H1 (cell line): ENCODE results near the gene RAET1E. TPM values are rescaled to one million over a fixed set of nuclear protein-coding genes. Genes with fewer than 3 reads are reported as not detected.

Experiments
- CTCF ChIA-PET: fragments of 300-600 bp; sonication (Branson Sonifier 250); formaldehyde crosslinking; loops from one replicate; lab custom pipeline; 2021; ENCODE audit not compliant: partially characterized antibody; lab: Charles Lee
- POLR2A ChIA-PET: fragments of 300-600 bp; sonication (Branson Sonifier 250); formaldehyde crosslinking; loops from one replicate; lab custom pipeline; 2021; ENCODE audit warnings: inconsistent platforms; ENCODE audit not compliant: partially characterized antibody; lab: Charles Lee
- DNase-seq, 2 experiments: peaks; one replicate each; pipeline versions ENCODE4 v3.0.0 to v3.0.0-alpha.2; 2010 to 2022; ENCODE audit warnings: low spot score in 2 of 2, low read depth in 1 of 2, mixed read lengths in 1 of 2
- FAIRE-seq: peaks from 2 replicates; lab custom pipeline; 2011; peaks lifted over from hg19 to GRCh38; lab: Jason Lieb, UNC
- H2AFZ ChIP-seq: 2 replicates; pipeline ENCODE4 v1.8.1; 2012; ENCODE audit warnings: low read length, inconsistent platforms
- H2AK5ac ChIP-seq: 2 replicates; pipeline ENCODE4 v1.6.1; 2013; ENCODE audit warnings: low read depth, low read length
- H2BK120ac ChIP-seq: replicated peaks from 2 replicates; pipeline ENCODE3; 2013; ENCODE audit warnings: low read depth, low read length, inconsistent platforms
- H2BK12ac ChIP-seq: 2 replicates; pipeline ENCODE4 v1.6.1; 2013; ENCODE audit warnings: low read depth, low read length
- H2BK15ac ChIP-seq: 2 replicates; pipeline ENCODE4 v1.6.1; 2013; ENCODE audit warnings: low read length
- H2BK20ac ChIP-seq: 2 replicates; pipeline ENCODE4 v1.6.1; 2013; ENCODE audit warnings: low read length
- H2BK5ac ChIP-seq: 2 replicates; pipeline ENCODE4 v1.6.1; 2013; ENCODE audit warnings: low read depth, low read length
- H3K14ac ChIP-seq: 2 replicates; pipeline ENCODE4 v1.6.1; 2013; ENCODE audit warnings: inconsistent platforms; ENCODE audit not compliant: insufficient read length
- H3K18ac ChIP-seq: 2 replicates; pipeline ENCODE4 v1.6.1; 2013; ENCODE audit warnings: low read length; ENCODE audit errors: extremely low read depth
- H3K23ac ChIP-seq: 2 replicates; pipeline ENCODE4 v1.6.1; 2013; ENCODE audit warnings: inconsistent platforms; ENCODE audit not compliant: insufficient read length
- H3K23me2 ChIP-seq: 2 replicates; pipeline ENCODE4 v1.6.1; 2013; ENCODE audit warnings: low read depth, low read length
- H3K27ac ChIP-seq: 2 replicates; pipeline ENCODE4 v1.6.1; 2011; ENCODE audit warnings: low read depth, low read length, inconsistent platforms
- H3K27me3 ChIP-seq, 4 experiments: replicated peaks in 1 of 4; 1 replicate in 1 of 4; 2 replicates in 3 of 4; pipeline versions ENCODE4 v1.6.1 to v1.8.1; 2011 to 2013; ENCODE audit warnings: low read length in 3 of 4, mild to moderate bottlenecking in 3 of 4, inconsistent platforms in 2 of 4, mixed read lengths in 2 of 4, moderate library complexity in 1 of 4; ENCODE audit not compliant: control insufficient read depth in 3 of 4, insufficient read depth in 3 of 4; ENCODE audit errors: extremely low read depth in 1 of 4
- H3K36me3 ChIP-seq, 4 experiments: 2 replicates each; pipeline versions ENCODE4 v1.6.1 to v1.8.1; 2011 to 2013; ENCODE audit warnings: mild to moderate bottlenecking in 4 of 4, low read length in 3 of 4, moderate library complexity in 2 of 4, control low read depth in 1 of 4, inconsistent platforms in 1 of 4; ENCODE audit not compliant: insufficient read depth in 4 of 4, control insufficient read depth in 2 of 4
- H3K4ac ChIP-seq: replicated peaks from 2 replicates; pipeline ENCODE3; 2013; ENCODE audit warnings: low read length, low read depth, mixed read lengths, inconsistent platforms; ENCODE audit not compliant: insufficient read length
- H3K4me1 ChIP-seq, 4 experiments: replicated peaks in 1 of 4; 1 replicate in 1 of 4; 2 replicates in 3 of 4; pipeline versions ENCODE4 v1.6.1 to v1.8.1; 2011 to 2013; ENCODE audit warnings: low read length in 3 of 4, inconsistent platforms in 2 of 4, mixed read lengths in 1 of 4; ENCODE audit not compliant: insufficient read depth in 4 of 4, control insufficient read depth in 3 of 4
- H3K4me2 ChIP-seq, 2 experiments: 2 replicates each; pipeline versions ENCODE4 v1.6.1 to v1.8.1; 2011 to 2013; ENCODE audit warnings: low read depth in 2 of 2, low read length in 2 of 2, control low read depth in 1 of 2, inconsistent platforms in 1 of 2, mild to moderate bottlenecking in 1 of 2; ENCODE audit not compliant: insufficient read depth in 1 of 2
- H3K4me3 ChIP-seq, 4 experiments: fragments of 200-600, 300-600 bp in 1 of 4; sonication (generic), shearing (Covaris generic), sonication (Bioruptor Twin) in 1 of 4; 2 replicates each; pipeline versions ENCODE4 v1.5.1 to v1.8.1; 2011 to 2016; ENCODE audit warnings: low read length in 4 of 4, low read depth in 3 of 4, control low read depth in 2 of 4, inconsistent platforms in 2 of 4, mild to moderate bottlenecking in 2 of 4, mixed read lengths in 1 of 4, moderate library complexity in 1 of 4; ENCODE audit not compliant: insufficient read depth in 2 of 4; ENCODE audit errors: extremely low read depth in 1 of 4
- H3K56ac ChIP-seq: replicated peaks from 2 replicates; pipeline ENCODE3; 2013; ENCODE audit warnings: low read depth, mild to moderate bottlenecking, mixed read lengths, low read length, inconsistent platforms; ENCODE audit not compliant: insufficient read length
- H3K79me1 ChIP-seq: 2 replicates; pipeline ENCODE4 v1.6.1; 2013; ENCODE audit warnings: low read depth, low read length, control low read depth
- H3K79me2 ChIP-seq, 2 experiments: 2 replicates each; pipeline versions ENCODE4 v1.6.1 to v1.8.1; 2012 to 2013; ENCODE audit warnings: low read length in 2 of 2, mild to moderate bottlenecking in 2 of 2, inconsistent platforms in 1 of 2; ENCODE audit not compliant: insufficient read depth in 2 of 2, control insufficient read depth in 1 of 2
- H3K9ac ChIP-seq, 4 experiments: replicated peaks in 1 of 4; 1 replicate in 1 of 4; 2 replicates in 3 of 4; pipeline versions ENCODE4 v1.6.1 to v1.8.1; 2011 to 2013; ENCODE audit warnings: low read depth in 3 of 4, low read length in 3 of 4, control low read depth in 2 of 4, mild to moderate bottlenecking in 2 of 4, moderate library complexity in 2 of 4, inconsistent platforms in 1 of 4; ENCODE audit errors: extremely low read depth in 1 of 4
- H3K9me3 ChIP-seq, 2 experiments: 2 replicates each; pipeline versions ENCODE4 v1.6.1 to v1.8.1; 2012 to 2013; ENCODE audit warnings: mild to moderate bottlenecking in 2 of 2, moderate library complexity in 2 of 2, control low read depth in 1 of 2, inconsistent platforms in 1 of 2, low read depth in 1 of 2, low read length in 1 of 2, mixed read lengths in 1 of 2; ENCODE audit not compliant: insufficient read depth in 2 of 2
- H4K20me1 ChIP-seq, 2 experiments: replicated peaks in 1 of 2; 2 replicates each; pipeline versions ENCODE3 to v1.8.1; 2011 to 2013; ENCODE audit warnings: inconsistent platforms in 2 of 2, low read length in 2 of 2, mild to moderate bottlenecking in 1 of 2; ENCODE audit not compliant: insufficient read depth in 2 of 2, control insufficient read depth in 1 of 2
- H4K5ac ChIP-seq: 2 replicates; pipeline ENCODE4 v1.6.1; 2013; ENCODE audit warnings: low read length, low read depth, mixed read lengths, inconsistent platforms; ENCODE audit not compliant: insufficient read length
- H4K8ac ChIP-seq: 2 replicates; pipeline ENCODE4 v1.8.0; 2013; ENCODE audit warnings: mild to moderate bottlenecking, moderate library complexity, low read length, inconsistent platforms; ENCODE audit not compliant: insufficient read depth; ENCODE audit errors: extremely low read depth
- H4K91ac ChIP-seq: replicated peaks from 2 replicates; pipeline ENCODE3; 2013; ENCODE audit warnings: low read length, mixed read lengths, inconsistent platforms; ENCODE audit not compliant: insufficient read length
- KDM5A ChIP-seq: fragments of 200-600 bp; IDR thresholded peaks from 2 replicates; pipeline ENCODE4 v1.7.1; 2012; ENCODE audit warnings: mild to moderate bottlenecking, low read length, inconsistent platforms, mixed read lengths
- RAD21 ChIP-seq, 2 experiments: IDR thresholded peaks in 1 of 2; conservative IDR thresholded peaks in 1 of 2; 2 replicates each; pipeline ENCODE4 v1.6.1; 2011; ENCODE audit warnings: low read depth in 2 of 2, low read length in 2 of 2, improper control_type of control experiment in 1 of 2, inconsistent platforms in 1 of 2, mild to moderate bottlenecking in 1 of 2, moderate library complexity in 1 of 2
- WGBS, 2 experiments: shearing (Covaris generic) in 1 of 2; methylation state at CpG; one replicate each; pipeline versions ENCODE4 v1.1.6 to v1.1.7; 2013 to 2015; ENCODE audit warnings: low lambda C conversion rate in 2 of 2, mixed read lengths in 2 of 2, inconsistent platforms in 1 of 2, low coverage in 1 of 2, missing lambda C conversion rate in 1 of 2; ENCODE audit not compliant: insufficient replicate concordance in 2 of 2, insufficient coverage in 1 of 2, insufficient read length in 1 of 2; ENCODE audit errors: extremely low coverage in 1 of 2, missing lambda C conversion rate in 1 of 2; 5-methylcytosine and 5-hydroxymethylcytosine counted together
- long read RNA-seq, 2 experiments: library from RNA in 1 of 2; library from capped mRNA in 1 of 2; stranded (forward); transcript quantifications; one replicate each; pipeline ENCODE4 v2.0.0, GENCODE V29; 2021; ENCODE audit warnings: inconsistent platforms in 1 of 2
- polyA minus RNA-seq, 3 experiments: library from RNA; depleted of rRNA, polyadenylated mRNA; stranded (reverse); fragments of >200 nt; gene quantifications; 1 replicate in 2 of 3; 2 replicates in 1 of 3; pipeline ENCODE4 v1.2.3, GENCODE V29; 2011
- polyA plus RNA-seq, 7 experiments: library from polyadenylated mRNA; depleted of rRNA in 3 of 7; stranded (reverse) in 5 of 7; unstranded in 2 of 7; fragments of >200 nt in 5 of 7; fragments of 200-250 nt in 2 of 7; gene quantifications; 1 replicate in 5 of 7; 2 replicates in 1 of 7; 4 replicates in 1 of 7; pipeline versions ENCODE4 v1.2.1 to v1.2.3, GENCODE V29; 2011 to 2013; ENCODE audit warnings: missing spikeins in 2 of 7, mixed read lengths in 2 of 7
- total RNA-seq: library from RNA; stranded (reverse); fragmentation: NEBNext Ultra II Directional; extraction: Animal tissue kit (Norgen Biotek cat#: 25700); gene quantifications from 2 replicates; pipeline ENCODE4 v1.2.1, GENCODE V29; 2021
- TF ChIP-seq, protein P1 (sequence below): IDR thresholded peaks from 2 replicates; pipeline ENCODE4 v1.6.1; 2011; ENCODE audit warnings: low read length, improper control_type of control experiment
- TF ChIP-seq, protein P2 (sequence below), 3 experiments: IDR thresholded peaks; 1 replicate in 2 of 3; 2 replicates in 1 of 3; pipeline versions ENCODE4 v1.5.1 to v1.6.1; 2011; ENCODE audit warnings: low read length in 3 of 3, mild to moderate bottlenecking in 3 of 3, inconsistent platforms in 2 of 3, low read depth in 1 of 3, moderate library complexity in 1 of 3; ENCODE audit not compliant: insufficient read depth in 1 of 3; ENCODE audit errors: control extremely low read depth in 1 of 3

RAET1E gene, protein sequence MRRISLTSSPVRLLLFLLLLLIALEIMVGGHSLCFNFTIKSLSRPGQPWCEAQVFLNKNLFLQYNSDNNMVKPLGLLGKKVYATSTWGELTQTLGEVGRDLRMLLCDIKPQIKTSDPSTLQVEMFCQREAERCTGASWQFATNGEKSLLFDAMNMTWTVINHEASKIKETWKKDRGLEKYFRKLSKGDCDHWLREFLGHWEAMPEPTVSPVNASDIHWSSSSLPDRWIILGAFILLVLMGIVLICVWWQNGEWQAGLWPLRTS
- total RNA-seq: not detected in 2 replicates
- polyA plus RNA-seq (2011; rRNA removed): not detected in 2 replicates
- polyA plus RNA-seq (2011; cell fraction: cytosol; rRNA removed): not detected
- polyA plus RNA-seq (2011; cell fraction: nucleus; rRNA removed): not detected
- polyA plus RNA-seq (2012, experiment 1 of 2): not detected in 4 replicates
- polyA plus RNA-seq (2012, experiment 2 of 2): not detected
- polyA plus RNA-seq (2013, experiment 1 of 2): not detected
- polyA plus RNA-seq (2013, experiment 2 of 2): not detected
- not detected in 2 replicates for polyA minus RNA-seq (2011; rRNA and poly(A)+ RNA removed)
- polyA minus RNA-seq (2011; cell fraction: cytosol; rRNA and poly(A)+ RNA removed): not detected
- not detected for polyA minus RNA-seq (2011; cell fraction: nucleus; rRNA and poly(A)+ RNA removed)
- long read RNA-seq, experiment 1: 0 reads
- long read RNA-seq, experiment 2: 0 reads

DNA sequence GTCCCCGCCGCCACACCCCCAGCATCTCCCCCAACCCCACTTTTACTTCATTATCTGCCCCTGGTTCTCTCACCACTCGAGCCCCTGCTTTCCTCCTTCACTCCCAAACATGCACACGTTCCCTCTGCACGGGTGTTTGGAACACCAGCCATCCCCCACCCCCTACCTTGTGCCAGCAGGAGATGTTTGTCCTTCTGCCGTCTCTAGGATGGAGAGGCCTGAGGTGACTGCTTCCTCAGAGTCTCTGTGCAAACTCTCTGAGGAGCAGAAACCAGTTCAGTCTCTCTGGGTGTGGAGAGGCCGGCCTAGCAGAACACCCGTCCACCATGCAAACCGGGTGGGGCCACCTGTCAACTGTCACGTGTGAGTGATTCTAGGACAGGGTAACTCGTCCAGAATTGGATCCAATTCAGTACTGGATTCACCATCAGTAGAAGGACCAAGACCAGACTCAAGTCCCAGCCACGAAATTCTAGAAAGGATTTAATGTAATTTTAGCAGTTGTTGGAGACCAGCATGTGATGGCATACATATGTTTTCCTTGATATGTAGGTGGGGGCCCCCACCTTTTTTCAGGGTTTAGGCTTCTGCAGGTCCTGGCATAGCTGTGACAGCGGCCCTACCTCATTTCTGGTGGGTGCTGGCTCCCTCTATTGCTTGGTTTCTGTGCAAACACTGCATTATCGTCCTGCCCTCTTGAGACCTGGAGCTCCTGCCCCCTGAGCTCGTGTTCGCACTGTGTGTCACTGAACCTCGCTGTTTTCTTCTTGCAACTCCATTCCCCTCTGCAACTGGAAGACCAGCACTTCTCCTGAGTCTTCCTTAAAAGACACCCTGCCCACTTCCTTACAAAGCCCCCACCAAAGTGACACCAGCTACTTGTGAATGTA, at the start of gene RAET1E:
RAET1E (minus strand) TSS at position 259 of the 890 bp plus-strand sequence. CDS start 7,212 bp downstream, outside the sequence.
- Histone ChIP-seq H3K9ac (no peak within 1 kb of the TSS), H3K79me2 (no peaks in the 10 kb centered on the region), H3K36me3 (no peaks in the 10 kb centered on the region), H2BK15ac (no peak within 1 kb of the TSS), H2AK5ac (no peak within 1 kb of the TSS), H4K5ac (no peak within 1 kb of the TSS), H3K4me1 (peaks cover 0 to 4% (median 0%) of the 10 kb centered on the region in 4 experiments; a peak in 2 of 7 replicates), H3K27ac (no peak within 1 kb of the TSS), H3K56ac (no peak within 1 kb of the TSS), H3K79me1 (no peaks in the 10 kb centered on the region), H4K91ac (no peak within 1 kb of the TSS), H3K4ac (no peak within 1 kb of the TSS), H3K27me3 (no peaks in the 10 kb centered on the region), H4K8ac (no peak within 1 kb of the TSS), H3K23ac (no peak within 1 kb of the TSS), H4K20me1 (no peaks in the 10 kb centered on the region), H2BK5ac (no peak within 1 kb of the TSS), H3K23me2 (no peaks in the 10 kb centered on the region), H3K9me3 (no peaks in the 10 kb centered on the region), H2BK12ac (no peak within 1 kb of the TSS), H2BK20ac (no peak within 1 kb of the TSS), H3K14ac (no peak within 1 kb of the TSS), H3K4me3 (no peak within 1 kb of the TSS), H2AFZ (no peak within 1 kb of the TSS), H3K18ac (no peak within 1 kb of the TSS), H2BK120ac (no peak within 1 kb of the TSS), H3K4me2 (no peak within 1 kb of the TSS)
- FAIRE-seq: no peak
- DNase-seq: no peak
- CTCF ChIA-PET: interaction anchor here (0.5 to 3.1 kb wide), 9 partner anchors 19 to 72 kb away, joined by 3 to 13 read pairs (median 3); no protein-coding TSS in a partner anchor
- WGBS, 2 experiments: 87% methylated on average over 17 of the region's 17 CpGs; no CpG with 5 or more reads in 1 of the 2 experiments
- POLR2A ChIA-PET: no interaction called here
- TF ChIP-seq RAD21 (IDR thresholded peaks at IDR 0.05 in 1 of 2, conservative IDR thresholded peaks at IDR 0.05 in 1 of 2; ENCODE audit: low read depth in 2 of 2, low read length in 2 of 2): peak; percentile 54 to 55
- TF ChIP-seq KDM5A: no peak
- TF ChIP-seq, protein P1, sequence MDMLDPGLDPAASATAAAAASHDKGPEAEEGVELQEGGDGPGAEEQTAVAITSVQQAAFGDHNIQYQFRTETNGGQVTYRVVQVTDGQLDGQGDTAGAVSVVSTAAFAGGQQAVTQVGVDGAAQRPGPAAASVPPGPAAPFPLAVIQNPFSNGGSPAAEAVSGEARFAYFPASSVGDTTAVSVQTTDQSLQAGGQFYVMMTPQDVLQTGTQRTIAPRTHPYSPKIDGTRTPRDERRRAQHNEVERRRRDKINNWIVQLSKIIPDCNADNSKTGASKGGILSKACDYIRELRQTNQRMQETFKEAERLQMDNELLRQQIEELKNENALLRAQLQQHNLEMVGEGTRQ: no peak
- TF ChIP-seq, protein P2, sequence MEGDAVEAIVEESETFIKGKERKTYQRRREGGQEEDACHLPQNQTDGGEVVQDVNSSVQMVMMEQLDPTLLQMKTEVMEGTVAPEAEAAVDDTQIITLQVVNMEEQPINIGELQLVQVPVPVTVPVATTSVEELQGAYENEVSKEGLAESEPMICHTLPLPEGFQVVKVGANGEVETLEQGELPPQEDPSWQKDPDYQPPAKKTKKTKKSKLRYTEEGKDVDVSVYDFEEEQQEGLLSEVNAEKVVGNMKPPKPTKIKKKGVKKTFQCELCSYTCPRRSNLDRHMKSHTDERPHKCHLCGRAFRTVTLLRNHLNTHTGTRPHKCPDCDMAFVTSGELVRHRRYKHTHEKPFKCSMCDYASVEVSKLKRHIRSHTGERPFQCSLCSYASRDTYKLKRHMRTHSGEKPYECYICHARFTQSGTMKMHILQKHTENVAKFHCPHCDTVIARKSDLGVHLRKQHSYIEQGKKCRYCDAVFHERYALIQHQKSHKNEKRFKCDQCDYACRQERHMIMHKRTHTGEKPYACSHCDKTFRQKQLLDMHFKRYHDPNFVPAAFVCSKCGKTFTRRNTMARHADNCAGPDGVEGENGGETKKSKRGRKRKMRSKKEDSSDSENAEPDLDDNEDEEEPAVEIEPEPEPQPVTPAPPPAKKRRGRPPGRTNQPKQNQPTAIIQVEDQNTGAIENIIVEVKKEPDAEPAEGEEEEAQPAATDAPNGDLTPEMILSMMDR (IDR thresholded peaks at IDR 0.05; ENCODE audit: control extremely low read depth in 1 of 3, insufficient read depth in 1 of 3, low read depth in 1 of 3, low read length in 3 of 3): peak in 2 of 3 experiments; percentile 32 to 36; a peak in 2 of 4 replicates
